Fibroblast of lung (primary cell): Measurements from ENCODE around the gene L3MBTL4.

ENCODE experiments used
- EZH2 ChIP-seq: IDR thresholded peaks from 2 replicates; pipeline ENCODE4 v1.5.1; 2012; ENCODE audit warnings: low read length, control low read depth, mild to moderate bottlenecking; ENCODE audit errors: missing control alignments
- TF ChIP-seq, protein P1 (sequence below), 2 donors: IDR thresholded peaks in 1 of 2; conservative IDR thresholded peaks in 1 of 2; 1 replicate in 1 of 2; 2 replicates in 1 of 2; pipeline ENCODE4 v1.5.1; 2011 to 2012; ENCODE audit warnings: low read length in 2 of 2, control low read depth in 1 of 2, inconsistent platforms in 1 of 2, low read depth in 1 of 2, mild to moderate bottlenecking in 1 of 2

DNA sequence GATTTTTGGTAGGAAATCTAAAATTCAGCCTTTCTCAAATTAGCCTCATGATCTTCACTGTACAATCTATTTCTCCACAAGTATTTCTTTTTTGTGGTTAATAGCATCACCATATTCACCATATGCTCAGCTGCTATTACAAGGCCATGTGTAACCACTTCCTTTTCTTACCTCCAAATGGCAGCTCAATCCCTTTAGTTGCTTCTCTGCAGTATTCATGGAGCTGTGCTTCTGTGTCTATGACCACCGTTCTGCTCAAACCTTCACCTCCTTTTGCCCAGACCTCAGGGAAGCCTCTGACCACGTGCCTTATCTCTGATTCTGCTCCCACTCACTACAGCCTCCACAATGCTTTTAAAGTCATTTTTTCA, 392.7 kb downstream of the L3MBTL4 start:
- TF ChIP-seq, protein P1, sequence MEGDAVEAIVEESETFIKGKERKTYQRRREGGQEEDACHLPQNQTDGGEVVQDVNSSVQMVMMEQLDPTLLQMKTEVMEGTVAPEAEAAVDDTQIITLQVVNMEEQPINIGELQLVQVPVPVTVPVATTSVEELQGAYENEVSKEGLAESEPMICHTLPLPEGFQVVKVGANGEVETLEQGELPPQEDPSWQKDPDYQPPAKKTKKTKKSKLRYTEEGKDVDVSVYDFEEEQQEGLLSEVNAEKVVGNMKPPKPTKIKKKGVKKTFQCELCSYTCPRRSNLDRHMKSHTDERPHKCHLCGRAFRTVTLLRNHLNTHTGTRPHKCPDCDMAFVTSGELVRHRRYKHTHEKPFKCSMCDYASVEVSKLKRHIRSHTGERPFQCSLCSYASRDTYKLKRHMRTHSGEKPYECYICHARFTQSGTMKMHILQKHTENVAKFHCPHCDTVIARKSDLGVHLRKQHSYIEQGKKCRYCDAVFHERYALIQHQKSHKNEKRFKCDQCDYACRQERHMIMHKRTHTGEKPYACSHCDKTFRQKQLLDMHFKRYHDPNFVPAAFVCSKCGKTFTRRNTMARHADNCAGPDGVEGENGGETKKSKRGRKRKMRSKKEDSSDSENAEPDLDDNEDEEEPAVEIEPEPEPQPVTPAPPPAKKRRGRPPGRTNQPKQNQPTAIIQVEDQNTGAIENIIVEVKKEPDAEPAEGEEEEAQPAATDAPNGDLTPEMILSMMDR (conservative IDR thresholded peaks at IDR 0.05 in 1 of 2, IDR thresholded peaks at IDR 0.05 in 1 of 2; ENCODE audit: low read depth in 1 of 2, low read length in 2 of 2), result no peak
- no peak for TF ChIP-seq EZH2
